K562 (cell line): ENCODE data around the gene SLK. TPM values are rescaled to one million over a fixed set of nuclear protein-coding genes. Genes with fewer than 3 reads are reported as not detected.

Experiments used
- ATAC-seq: fragments of 200-7000 bp; cut with Tn5 transposase; 3 replicates; pipeline ENCODE4 v1.9.1; 2020; ENCODE audit warnings: moderate library complexity
- BruUV-seq: library from RNA; stranded (reverse); fragments of 400-500 nt; replicated peaks from 2 replicates; lab custom pipeline; 2021; lab: Mats Ljungman, UMichigan
- CTCF ChIA-PET: fragments of 300-600 bp; formaldehyde crosslinking; extraction: SDS; loops from one replicate; lab custom pipeline; 2021; ENCODE audit warnings: low intra/inter-chr PET ratio; lab: Yijun Ruan, JAX
- POLR2A ChIA-PET: fragments of 300-600, 350-650 bp; sonication (Branson Sonifier 250); formaldehyde crosslinking; extraction: SDS; loops from one replicate; lab custom pipeline; 2021; ENCODE audit warnings: antibody characterized with exemption, inconsistent platforms; lab: Yijun Ruan, JAX
- DNase-seq, 4 experiments: peaks; one replicate each; pipeline versions ENCODE4 v3.0.0 to v3.0.0-alpha.2; 2011 to 2018; ENCODE audit warnings: low spot score in 3 of 4, mixed read lengths in 3 of 4; ENCODE audit errors: extremely low read depth in 1 of 4
- FAIRE-seq: peaks from 2 replicates; lab custom pipeline; 2011; peaks lifted over from hg19 to GRCh38; lab: Jason Lieb, UNC
- H2AFZ ChIP-seq: 2 replicates; pipeline ENCODE4 v1.6.0; 2011; ENCODE audit warnings: low read depth, low read length, control low read depth, inconsistent platforms
- H3K27ac ChIP-seq: fragments of 200-600 bp; 3 replicates; pipeline ENCODE4 v1.8.0; 2011; ENCODE audit warnings: low read depth, mild to moderate bottlenecking, control low read depth, inconsistent platforms, low read length, moderate library complexity, mixed read lengths; ENCODE audit errors: extremely low read depth
- H3K27me3 ChIP-seq, 2 experiments: fragments of 300-600 bp in 1 of 2; 2 replicates in 1 of 2; 3 replicates in 1 of 2; pipeline versions ENCODE4 v1.6.0 to v1.8.0; 2011; ENCODE audit warnings: inconsistent platforms in 2 of 2, low read length in 2 of 2, mild to moderate bottlenecking in 1 of 2, mixed read lengths in 1 of 2, moderate library complexity in 1 of 2; ENCODE audit not compliant: control insufficient read depth in 2 of 2, insufficient read depth in 2 of 2
- H3K36me3 ChIP-seq: fragments of 300-600 bp; 3 replicates; pipeline ENCODE4 v1.8.0; 2011; ENCODE audit warnings: mild to moderate bottlenecking, low read length, inconsistent platforms; ENCODE audit not compliant: control insufficient read depth, insufficient read depth
- H3K4me1 ChIP-seq, 2 experiments: fragments of 200-600 bp in 1 of 2; replicated peaks in 1 of 2; 2 replicates in 1 of 2; 3 replicates in 1 of 2; pipeline versions ENCODE4 v1.5.1 to v1.8.0; 2011; ENCODE audit warnings: inconsistent platforms in 2 of 2, low read length in 2 of 2, mild to moderate bottlenecking in 1 of 2, mixed read lengths in 1 of 2, moderate library complexity in 1 of 2; ENCODE audit not compliant: control insufficient read depth in 2 of 2, insufficient read depth in 2 of 2
- H3K4me2 ChIP-seq: 2 replicates; pipeline ENCODE4 v1.6.1; 2011; ENCODE audit warnings: low read length, control low read depth, inconsistent platforms, mixed read lengths; ENCODE audit not compliant: insufficient read depth
- H3K4me3 ChIP-seq: fragments of 200-600 bp; sonication (generic), shearing (Covaris generic); 2 replicates; pipeline ENCODE4 v1.5.1; 2016; ENCODE audit warnings: control low read depth, inconsistent platforms
- H3K79me2 ChIP-seq: fragments of 200-600 bp; 3 replicates; pipeline ENCODE4 v1.8.0; 2011; ENCODE audit warnings: low read length, inconsistent platforms; ENCODE audit not compliant: control insufficient read depth, insufficient read depth
- H3K9ac ChIP-seq, 2 experiments: 2 replicates each; pipeline versions ENCODE4 v1.6.0 to v1.6.1; 2011; ENCODE audit warnings: low read depth in 2 of 2, low read length in 2 of 2, control low read depth in 1 of 2, inconsistent platforms in 1 of 2, mild to moderate bottlenecking in 1 of 2, mixed read lengths in 1 of 2; ENCODE audit not compliant: insufficient read depth in 1 of 2
- H3K9me1 ChIP-seq: one replicate; pipeline ENCODE4 v1.6.0; 2011; ENCODE audit warnings: inconsistent platforms, mild to moderate bottlenecking, low read length, moderate library complexity; ENCODE audit not compliant: control insufficient read depth, insufficient read depth
- H3K9me3 ChIP-seq: replicated peaks from 2 replicates; pipeline ENCODE4 v1.5.1; 2011; ENCODE audit warnings: low read depth, low read length, inconsistent platforms; ENCODE audit not compliant: control insufficient read depth, insufficient read depth
- H4K20me1 ChIP-seq: replicated peaks from 2 replicates; pipeline ENCODE4 v1.6.1; 2011; ENCODE audit warnings: low read length, inconsistent platforms, mixed read lengths; ENCODE audit not compliant: control insufficient read depth, insufficient read depth
- ARID3A ChIP-seq: IDR thresholded peaks from 2 replicates; pipeline ENCODE4 v1.6.1; 2012; ENCODE audit warnings: low read depth, low read length, improper control_type of control experiment, borderline replicate concordance
- BRD4 ChIP-seq: fragments of 200-600 bp; sonication (generic); IDR thresholded peaks from 2 replicates; pipeline ENCODE4 v1.6.1; 2017; ENCODE audit warnings: inconsistent platforms
- CBFA2T3 ChIP-seq: fragments of 450-650 bp; IDR thresholded peaks from 2 replicates; pipeline ENCODE4 v1.6.1; 2017
- FOXA3 ChIP-seq, 2 experiments: fragments of 450-650 bp in 1 of 2; sonication (generic) in 1 of 2; formaldehyde crosslinking; IDR thresholded peaks in 1 of 2; conservative IDR thresholded peaks in 1 of 2; 2 replicates each; pipeline versions ENCODE4 v1.4.0 to v1.8.0; 2020 to 2022; ENCODE audit warnings: mild to moderate bottlenecking in 2 of 2, missing genetic modification reagents in 1 of 2
- NR0B1 ChIP-seq: fragments of 450-650 bp; IDR thresholded peaks from one replicate; pipeline ENCODE4 v1.6.1; 2018; ENCODE audit warnings: mild to moderate bottlenecking, moderate library complexity; ENCODE audit not compliant: partially characterized antibody
- RFX7 ChIP-seq: fragments of 250-450 bp; sonication (Bioruptor Pico); IDR thresholded peaks from 2 replicates; pipeline ENCODE4 v1.5.1; 2021; ENCODE audit warnings: mild to moderate bottlenecking
- SRF ChIP-seq, 2 experiments: fragments of 250-450, 450-650 bp in 1 of 2; sonication (Bioruptor Pico) in 1 of 2; sonication (generic) in 1 of 2; formaldehyde crosslinking; IDR thresholded peaks; 2 replicates each; pipeline versions ENCODE4 v1.5.0 to v1.5.1; 2020 to 2022; ENCODE audit warnings: mild to moderate bottlenecking in 1 of 2, missing genetic modification reagents in 1 of 2
- ZNF124 ChIP-seq: sonication (generic); formaldehyde crosslinking; IDR thresholded peaks from 2 replicates; pipeline ENCODE4 v1.8.1; 2022; ENCODE audit warnings: missing genetic modification reagents
- ZNF23 ChIP-seq: fragments of 250-450 bp; sonication (Bioruptor Pico); IDR thresholded peaks from 2 replicates; pipeline ENCODE4 v1.4.0; 2020; ENCODE audit warnings: mild to moderate bottlenecking
- ZNF239 ChIP-seq: fragments of 250-450 bp; sonication (Bioruptor Pico); IDR thresholded peaks from 2 replicates; pipeline ENCODE4 v1.4.0; 2020; ENCODE audit warnings: mild to moderate bottlenecking
- ZNF316 ChIP-seq: fragments of 450-650 bp; IDR thresholded peaks from 2 replicates; pipeline ENCODE4 v1.6.1; 2016
- WGBS: fragments of 100-300 bp; shearing (Covaris generic); methylation state at CpG from one replicate; pipeline ENCODE4 v1.1.6; 2016; ENCODE audit warnings: low coverage, mixed read lengths; ENCODE audit not compliant: insufficient coverage; ENCODE audit errors: missing lambda C conversion rate; 5-methylcytosine and 5-hydroxymethylcytosine counted together
- in situ Hi-C: fragments of 300-500 bp; cut with MboI; formaldehyde crosslinking; loops from 4 replicates; pipeline ENCODE4 v1.15.0; 2018; ENCODE audit warnings: inconsistent platforms, mixed read lengths
- intact Hi-C: fragments of 100-400 bp; cut with micrococcal nuclease; formaldehyde crosslinking; loops from 2 replicates; pipeline ENCODE4 v1.14.2; 2022
- polyA plus RNA-seq, 8 experiments: library from polyadenylated mRNA; depleted of rRNA in 4 of 8; stranded (reverse) in 5 of 8; unstranded in 3 of 8; fragments of >200 nt; fragmentation: Nextera tagmentation in 2 of 8; fragmentation: Illumina TruSeq in 1 of 8; extraction: Ambion mirVana in 2 of 8; extraction: Trizol in 1 of 8; gene quantifications; 2 replicates each; pipeline versions ENCODE4 v1.2.1 to v1.2.3, GENCODE V29; 2011 to 2014; ENCODE audit warnings: inconsistent platforms in 1 of 8, missing spikeins in 1 of 8
- total RNA-seq, 7 experiments: library from RNA; depleted of rRNA in 6 of 7; stranded (reverse); fragments of >200 nt in 6 of 7; fragmentation: Illumina TruSeq in 2 of 7; extraction: Trizol in 2 of 7; gene quantifications; 2 replicates each; pipeline versions ENCODE4 v1.2.1 to v1.2.3, GENCODE V29; 2011 to 2021; ENCODE audit warnings: low replicate concordance in 1 of 7

SLK gene
- total and polyA plus RNA-seq, 9 of the 15 experiments (the other 6 are each of a cell fraction or from before 2014, with no cell fraction given), result 8.2 to 40.0 (median 23.4) TPM

- ChIA-PET POLR2A (interaction anchor here (0.7 kb wide), 1 partner anchor 106 kb away, joined by 3 read pairs; no protein-coding TSS in a partner anchor), CTCF (no interaction called here)
- ATAC-seq (no peak), FAIRE-seq (no peak), DNase-seq (no peak)
- Histone ChIP-seq H3K9me1 (no peaks in the 10 kb centered on the region), H3K4me3 (no peak overlapping the region), H3K36me3 (no peaks in the 10 kb centered on the region), H3K79me2 (no peaks in the 10 kb centered on the region), H3K27me3 (peaks cover 7 to 60% of the 10 kb centered on the region in 2 experiments; a peak in 3 of 5 replicates), H4K20me1 (no peaks in the 10 kb centered on the region), H3K4me1 (no peaks in the 10 kb centered on the region; a peak in 1 of 5 replicates), H3K27ac (no peak overlapping the region), H2AFZ (no peak overlapping the region), H3K4me2 (no peak overlapping the region), H3K9me3 (no peaks in the 10 kb centered on the region), H3K9ac (no peak overlapping the region)
- TF ChIP-seq SRF (CRISPR knock-in tag; IDR thresholded peaks at IDR 0.05) (no peak), FOXA3 (CRISPR knock-in tag; conservative IDR thresholded peaks at IDR 0.05 in 1 of 2, IDR thresholded peaks at IDR 0.05 in 1 of 2) (no peak)
- BruUV-seq, result no TSS peak
- intact Hi-C loops (loop anchor here (10.0 kb wide), 1 partner anchor 159 kb away; no protein-coding TSS in a partner anchor), in situ Hi-C loops (no loop called here)
- 3% methylated on average over 5 of the region's 8 CpGs for WGBS
Observed at GRCh38 chr10:104043185-104043830, 76.4 kb downstream of the SLK start.

DNA sequence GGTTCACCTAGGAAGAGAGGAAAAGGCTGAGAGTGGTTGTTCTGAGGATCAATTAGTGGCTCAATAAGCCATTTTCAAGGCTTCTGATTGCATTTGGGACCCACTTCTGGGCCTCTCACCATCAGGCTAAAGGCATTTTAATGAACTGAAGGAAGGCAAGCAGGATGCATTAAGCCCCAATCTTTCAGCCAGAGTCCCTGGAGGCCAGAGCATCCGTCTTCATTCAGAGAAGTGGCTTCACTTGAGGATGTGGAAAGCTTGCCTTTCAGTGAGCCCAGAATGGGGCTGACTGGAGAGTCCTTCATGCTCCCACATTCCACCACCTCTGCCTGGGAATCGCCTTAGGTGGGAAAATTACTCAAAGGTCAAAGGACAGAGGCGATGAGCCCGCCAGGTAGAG lies 76.9 kb downstream of the SLK start:
- in situ Hi-C loops (no loop called here), intact Hi-C loops (loop anchor here (10.0 kb wide), 1 partner anchor 159 kb away; no protein-coding TSS in a partner anchor)
- Histone ChIP-seq H3K4me3 (no peak overlapping the region), H3K9me1 (no peaks in the 10 kb centered on the region), H2AFZ (no peak overlapping the region), H3K36me3 (no peaks in the 10 kb centered on the region), H3K9ac (no peak overlapping the region), H3K9me3 (no peaks in the 10 kb centered on the region), H3K4me1 (no peaks in the 10 kb centered on the region; a peak in 1 of 5 replicates), H4K20me1 (no peaks in the 10 kb centered on the region), H3K79me2 (no peaks in the 10 kb centered on the region), H3K27me3 (peaks cover 9 to 65% of the 10 kb centered on the region in 2 experiments; a peak in 3 of 5 replicates), H3K27ac (no peak overlapping the region), H3K4me2 (no peak overlapping the region)
- ATAC-seq, result no peak
- no peak for DNase-seq
- FAIRE-seq, result no peak
- ChIA-PET CTCF (no interaction called here), POLR2A (interaction anchor here (0.7 kb wide), 1 partner anchor 107 kb away, joined by 3 read pairs; no protein-coding TSS in a partner anchor)
- TF ChIP-seq RFX7 (no peak), ARID3A (no peak), ZNF23 (no peak), ZNF124 (CRISPR knock-in tag) (no peak), ZNF239 (no peak), ZNF316 (no peak), BRD4 (no peak), NR0B1 (no peak), CBFA2T3 (no peak)
- 5% methylated on average over 4 of the region's 4 CpGs for WGBS
- BruUV-seq, result no TSS peak
